Right renal cortex interstitium (tissue), 3 donors: Measurements from ENCODE around the gene TMEM212. TPM values are rescaled to one million over a fixed set of nuclear protein-coding genes. Genes with fewer than 3 reads are reported as not detected.
"Not testable (repeated sequence)": the region's sequence is repeated elsewhere in the genome, so short reads cannot be mapped to it uniquely, and the experiment has no call there.

ENCODE experiments used
- DNase-seq, 3 donors: peaks; one replicate each; pipeline ENCODE4 v3.0.0-alpha.2; 2013; ENCODE audit warnings: low read depth in 3 of 3, low spot score in 2 of 3
- polyA plus RNA-seq, 3 donors: library from polyadenylated mRNA; unstranded; fragments of 120-200 nt; gene quantifications; one replicate each; pipeline ENCODE4 v1.2.1, GENCODE V29; 2013; ENCODE audit not compliant: insufficient read length in 3 of 3

TMEM212 gene
- polyA plus RNA-seq, 3 donors, result not detected

DNA sequence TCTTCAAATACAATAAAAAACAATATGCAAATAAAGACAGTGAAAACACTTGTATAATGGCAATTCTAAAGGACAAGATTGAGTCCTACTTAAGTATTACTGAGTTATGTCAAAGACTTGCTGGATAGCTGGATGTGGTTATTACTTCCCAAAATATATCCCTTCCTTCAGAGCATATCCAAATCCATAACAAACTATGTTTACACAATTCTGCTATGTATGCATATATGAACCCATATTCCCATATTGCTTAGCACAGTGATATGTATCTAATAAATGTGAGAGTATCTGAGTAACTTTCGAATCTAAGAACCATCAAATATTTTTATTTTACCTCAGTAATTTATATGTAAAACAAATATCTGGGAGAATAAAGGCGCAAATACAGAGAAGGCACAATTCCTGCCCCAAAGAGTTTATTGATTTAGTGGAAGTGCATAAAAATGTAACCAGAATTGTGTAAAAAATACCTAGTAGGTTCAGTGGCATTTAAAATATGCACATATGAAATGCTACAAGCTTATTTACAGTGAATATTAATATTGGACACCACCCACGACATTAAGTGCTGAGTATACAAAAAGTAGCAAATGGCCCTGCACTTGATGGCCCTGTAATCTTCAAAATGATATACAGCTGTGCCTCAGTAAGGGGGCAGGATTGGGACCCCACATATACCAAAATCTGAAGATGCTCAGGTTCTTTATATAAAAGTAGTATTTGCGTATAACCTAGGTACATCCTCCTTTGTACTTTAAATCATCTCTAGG is 37.1 kb downstream of the TMEM212 start:
- no peak for DNase-seq

DNA sequence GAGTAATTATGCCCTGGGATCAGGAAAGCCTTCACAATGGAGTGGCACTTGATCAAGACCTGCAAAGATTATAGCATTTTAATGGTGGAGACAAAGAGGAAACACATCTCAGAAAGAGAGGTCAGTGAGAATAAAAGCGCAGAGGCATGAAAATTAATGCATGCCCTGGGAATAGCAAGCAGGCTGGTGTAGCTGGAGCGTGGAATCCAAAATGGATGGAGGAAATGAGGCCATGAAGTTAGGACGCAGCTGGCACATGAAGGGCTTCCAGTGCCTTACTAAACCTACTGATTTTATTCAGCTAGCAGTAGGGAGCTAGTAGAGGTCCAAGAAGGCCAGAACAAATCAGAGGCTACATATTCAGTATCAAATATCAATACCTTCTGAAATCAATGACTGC is 38.1 kb downstream of the TMEM212 start:
- DNase-seq, result no peak

DNA sequence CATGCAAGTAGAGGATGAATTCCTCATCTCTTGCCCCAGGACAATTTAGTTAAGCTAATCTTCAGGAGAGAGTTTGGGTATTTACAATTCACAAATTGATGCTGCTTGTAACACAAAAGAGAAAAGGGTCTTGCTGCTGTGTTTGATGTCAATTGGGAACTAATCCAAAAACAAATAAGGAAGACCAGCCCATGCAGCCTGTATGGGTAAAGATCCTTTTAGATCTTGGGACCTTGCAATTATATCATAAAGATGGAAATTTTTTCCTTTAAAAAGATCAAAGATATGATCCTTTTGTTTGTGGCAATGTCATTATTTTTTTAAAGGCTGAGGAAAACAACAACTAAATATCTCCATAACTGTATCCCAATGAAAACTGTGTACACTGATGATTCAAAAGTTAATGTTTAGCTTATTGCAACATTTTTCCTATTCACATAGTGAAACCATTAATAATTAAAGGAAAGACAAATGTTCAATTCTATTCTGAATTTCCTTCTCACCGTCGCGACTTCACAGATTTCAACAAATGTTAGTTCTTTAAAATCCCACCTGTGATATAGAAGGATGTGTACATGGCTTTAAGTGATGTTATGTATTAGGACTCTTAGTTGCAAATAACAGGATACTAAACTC is 40.2 kb downstream of the TMEM212 start:
- no peak for DNase-seq

DNA sequence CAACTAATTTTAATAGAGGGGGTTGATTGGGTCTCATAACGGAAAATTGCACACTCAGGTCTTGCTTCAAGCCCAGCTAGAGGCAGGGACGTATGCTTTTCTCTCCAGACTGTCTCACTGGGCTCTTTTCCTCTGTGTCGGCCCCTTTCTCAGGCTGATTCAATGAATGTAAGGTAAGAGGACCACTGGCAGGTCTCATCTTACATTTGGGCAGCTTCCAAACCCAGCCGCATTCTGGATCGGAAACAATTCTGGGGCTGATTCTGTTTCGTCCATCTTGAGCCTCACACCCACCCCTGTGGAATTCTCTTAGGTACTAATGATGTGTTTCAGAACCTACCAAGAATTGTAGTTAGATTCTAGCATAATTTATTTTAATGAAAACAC is 40.7 kb downstream of the TMEM212 start:
- DNase-seq, result no peak

DNA sequence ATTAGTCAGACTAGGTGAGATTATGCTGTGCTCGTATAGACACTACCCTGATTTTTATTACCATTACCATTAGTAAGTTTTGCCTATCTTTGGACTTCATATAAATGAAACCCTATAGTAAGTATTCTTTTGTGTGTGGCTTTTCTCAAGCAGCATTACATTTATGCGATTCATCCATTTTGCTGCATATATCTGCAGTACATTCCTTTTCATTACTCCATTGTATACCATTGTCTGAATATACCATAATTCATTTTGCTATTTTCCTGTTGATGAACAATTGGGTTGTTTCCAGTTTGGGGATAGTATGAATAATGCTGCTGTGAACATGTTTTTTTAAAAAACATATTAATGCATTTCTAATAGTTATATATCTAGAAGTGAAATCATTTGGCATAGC is 45.3 kb downstream of the TMEM212 start:
- DNase-seq, result no peak

DNA sequence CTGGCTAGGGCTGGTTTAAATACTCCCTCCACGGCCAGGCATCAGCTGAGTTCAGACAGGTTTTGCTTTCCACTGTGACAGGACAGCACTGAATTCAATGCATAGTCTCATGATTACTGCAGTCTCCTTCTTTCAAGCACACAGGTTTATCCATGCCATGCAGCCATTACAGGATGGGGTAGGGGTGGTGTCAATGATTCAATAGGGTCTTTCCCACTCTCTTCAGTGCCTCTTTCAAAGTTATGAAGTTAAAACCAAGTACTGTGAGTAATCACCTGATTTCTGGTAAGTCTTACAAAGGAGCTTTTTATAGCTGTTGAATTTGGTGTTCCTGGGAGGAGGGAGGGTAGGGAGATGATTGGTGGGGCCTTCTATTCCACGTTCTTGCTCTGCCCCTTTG is 47.2 kb downstream of the TMEM212 start:
- DNase-seq, result no peak

DNA sequence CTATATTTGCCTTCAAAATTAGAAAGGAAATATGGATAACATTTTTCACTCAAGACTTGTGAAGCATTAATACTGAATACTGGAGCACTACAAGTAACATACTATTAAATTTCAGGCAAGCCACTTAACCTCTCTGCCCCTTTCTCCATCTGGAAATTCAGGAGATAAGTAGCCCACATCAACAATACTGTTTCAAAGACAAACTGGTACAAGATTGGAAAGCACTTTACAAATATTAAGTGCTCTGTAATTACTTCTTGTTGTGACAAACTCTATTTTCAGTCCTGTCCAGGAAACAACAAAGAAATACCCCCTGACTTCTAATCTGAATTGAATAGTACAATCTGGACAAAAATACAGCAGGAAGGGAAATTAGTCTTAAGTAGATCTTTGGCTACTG is 49.3 kb downstream of the TMEM212 start:
- DNase-seq, result no peak

DNA sequence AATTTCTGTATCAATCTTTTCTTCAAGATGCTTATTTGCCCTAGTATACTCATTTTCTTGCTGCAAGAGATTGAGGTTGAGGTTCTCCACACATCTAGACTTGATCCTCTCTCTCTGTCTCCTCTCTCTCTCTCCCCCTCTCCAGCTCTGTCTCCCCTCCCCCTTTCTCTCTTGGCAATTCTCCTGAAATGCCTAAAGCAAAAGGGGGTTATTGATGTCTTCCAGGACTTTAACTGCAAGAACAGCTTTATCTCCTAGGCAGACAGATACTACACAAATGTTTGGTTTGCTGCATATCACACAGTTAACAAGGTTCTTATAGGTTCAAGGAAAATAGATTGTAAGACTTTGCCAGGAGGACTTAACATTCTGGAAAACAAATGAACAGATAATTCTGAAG is 52.1 kb downstream of the TMEM212 start:
- no peak for DNase-seq

DNA sequence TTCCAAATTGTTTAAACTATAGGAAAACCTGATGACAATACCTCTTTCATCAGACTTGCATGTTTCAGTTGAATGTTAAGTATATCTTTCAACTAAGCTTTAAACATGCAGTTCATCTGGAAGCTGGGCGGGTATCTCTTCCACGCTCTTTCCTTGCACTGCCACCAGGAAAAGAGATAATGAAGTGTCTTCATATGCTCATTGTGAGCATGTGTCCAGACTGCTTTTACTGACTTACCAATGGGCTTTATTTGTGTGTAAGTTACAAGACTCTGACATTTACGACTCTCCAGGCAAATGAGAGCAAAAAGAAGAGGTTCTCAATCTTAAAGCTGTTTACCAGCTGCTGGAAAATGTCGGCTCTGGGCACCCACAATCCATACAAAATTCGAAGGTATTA is 52.8 kb downstream of the TMEM212 start:
- no peak for DNase-seq

DNA sequence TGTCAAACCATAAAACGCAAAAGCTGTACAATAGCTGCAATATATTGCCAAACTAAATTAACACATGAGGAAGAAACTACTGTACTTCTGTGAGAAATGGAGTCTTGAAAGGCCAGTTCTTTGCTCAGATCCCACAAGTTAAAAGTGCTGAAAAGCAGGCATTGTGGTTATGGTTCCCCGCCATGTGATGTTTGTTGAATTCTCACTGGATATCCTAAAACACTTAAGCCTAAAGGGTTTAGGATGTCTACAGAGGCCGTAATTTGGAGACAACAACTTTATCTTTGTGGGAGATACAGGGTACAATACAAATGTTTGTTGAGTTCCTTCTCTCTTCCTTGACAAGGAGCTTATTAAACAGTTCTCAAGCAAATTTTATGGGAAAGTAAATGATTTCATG is 53.2 kb downstream of the TMEM212 start:
- DNase-seq, result no peak

DNA sequence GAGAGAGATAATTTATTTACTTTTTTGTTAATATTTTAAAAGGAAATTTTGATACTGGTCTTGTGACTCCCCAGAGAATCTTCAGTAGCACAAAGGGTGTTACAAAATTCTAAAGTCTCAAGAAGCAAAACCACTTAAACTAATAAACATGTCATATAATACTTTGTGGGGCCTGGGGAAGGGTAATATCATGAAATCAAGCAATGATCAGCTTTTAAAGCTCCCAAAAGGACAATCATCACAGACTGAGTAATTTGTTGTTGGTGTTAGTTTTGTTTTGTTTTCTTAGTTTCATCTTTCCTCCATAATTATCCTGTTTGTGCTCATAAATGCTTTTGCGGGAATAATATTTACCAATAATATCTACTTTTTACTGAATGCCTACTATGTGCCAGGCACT is 55.0 kb downstream of the TMEM212 start:
- no peak for DNase-seq

DNA sequence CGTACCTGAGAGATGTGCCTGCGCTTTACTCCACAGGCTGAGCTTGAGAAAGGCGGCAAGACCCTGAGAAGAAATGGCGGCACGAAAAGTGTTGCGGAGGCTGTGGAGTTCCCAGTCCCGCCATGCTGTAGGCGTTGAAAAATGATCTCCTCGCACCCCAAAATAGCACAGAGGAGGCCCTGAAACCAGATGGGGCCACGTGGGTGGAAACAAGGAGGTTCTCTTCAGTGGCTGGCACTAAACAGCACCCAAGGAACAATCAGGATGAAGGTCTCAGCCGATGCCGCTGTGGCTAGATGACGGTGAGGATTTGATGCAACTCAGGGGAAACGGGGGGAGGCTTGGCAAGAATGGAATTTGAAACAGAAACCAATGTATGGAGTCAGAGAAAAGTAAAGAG is 57.3 kb downstream of the TMEM212 start:
- no peak for DNase-seq

DNA sequence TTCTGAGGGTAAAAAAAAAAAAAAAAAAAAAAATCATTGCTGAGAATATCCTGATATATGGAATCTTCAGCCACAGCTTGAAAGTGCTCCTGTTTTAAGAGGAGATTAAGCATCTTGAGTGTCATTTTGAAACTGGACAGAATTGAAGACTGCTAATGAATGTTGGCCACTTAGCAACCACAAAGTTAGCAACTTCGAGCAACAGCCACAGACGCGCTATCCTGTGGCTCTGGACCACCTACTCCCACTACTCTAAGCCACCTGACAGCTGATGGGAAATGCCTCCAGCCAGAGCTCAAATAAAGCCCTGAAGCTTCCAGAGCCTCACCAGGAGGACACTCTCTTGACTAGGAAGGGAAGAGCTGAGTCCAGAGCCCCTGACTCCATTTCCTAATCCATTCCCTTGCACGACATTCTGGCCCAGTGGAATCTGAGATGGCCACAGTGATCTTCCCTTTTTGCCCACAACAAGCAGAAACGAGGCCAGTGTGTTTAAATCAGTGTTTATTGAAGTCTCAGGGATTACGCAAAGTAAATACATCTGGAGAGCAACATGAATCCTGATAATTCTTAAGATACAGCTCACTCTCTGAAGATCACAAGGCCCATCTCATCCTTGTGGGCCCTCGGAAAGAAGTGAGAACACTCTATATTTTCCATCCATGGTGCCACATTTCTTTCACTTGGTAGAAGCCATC is 58.6 kb downstream of the TMEM212 start:
- no peak for DNase-seq

DNA sequence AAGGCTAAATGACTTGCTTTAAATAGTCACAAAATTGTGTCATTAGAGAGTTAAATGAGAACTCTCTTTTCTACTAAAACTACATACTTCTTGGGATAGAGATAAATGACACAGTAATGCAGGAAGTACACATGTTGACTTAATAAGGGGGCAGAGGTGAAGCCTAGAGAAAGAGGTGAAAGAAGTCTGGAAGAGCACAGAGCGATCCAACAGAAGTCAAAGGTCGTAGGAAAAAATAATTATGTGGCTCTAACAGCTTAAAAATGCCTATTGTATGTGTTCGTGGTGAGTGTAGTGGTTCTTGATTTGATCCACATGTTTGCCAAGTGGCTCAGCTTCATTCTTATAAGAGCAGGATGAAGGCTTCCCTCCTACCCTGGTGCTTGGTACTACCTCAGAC is 61.7 kb downstream of the TMEM212 start:
- no peak for DNase-seq

DNA sequence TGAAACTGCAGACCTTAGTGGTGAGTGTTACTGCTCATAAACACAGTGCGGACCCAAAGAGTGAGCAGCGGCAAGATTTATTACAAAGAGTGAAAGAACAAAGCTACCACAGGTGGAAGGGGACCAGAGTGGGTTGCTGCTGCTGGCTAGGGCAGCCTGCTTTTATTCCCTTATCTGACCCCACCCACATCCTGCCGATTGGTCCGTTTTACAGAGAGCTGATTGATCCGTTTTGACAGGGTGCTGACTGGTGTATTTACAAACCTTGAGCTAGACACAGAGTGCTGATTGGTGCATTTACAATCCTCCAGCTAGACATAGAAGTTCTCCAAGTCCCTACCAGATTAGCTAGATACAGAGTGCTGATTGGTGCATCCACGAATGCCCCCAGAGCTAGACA is 63.4 kb downstream of the TMEM212 start:
- DNase-seq, result not testable (repeated sequence)

DNA sequence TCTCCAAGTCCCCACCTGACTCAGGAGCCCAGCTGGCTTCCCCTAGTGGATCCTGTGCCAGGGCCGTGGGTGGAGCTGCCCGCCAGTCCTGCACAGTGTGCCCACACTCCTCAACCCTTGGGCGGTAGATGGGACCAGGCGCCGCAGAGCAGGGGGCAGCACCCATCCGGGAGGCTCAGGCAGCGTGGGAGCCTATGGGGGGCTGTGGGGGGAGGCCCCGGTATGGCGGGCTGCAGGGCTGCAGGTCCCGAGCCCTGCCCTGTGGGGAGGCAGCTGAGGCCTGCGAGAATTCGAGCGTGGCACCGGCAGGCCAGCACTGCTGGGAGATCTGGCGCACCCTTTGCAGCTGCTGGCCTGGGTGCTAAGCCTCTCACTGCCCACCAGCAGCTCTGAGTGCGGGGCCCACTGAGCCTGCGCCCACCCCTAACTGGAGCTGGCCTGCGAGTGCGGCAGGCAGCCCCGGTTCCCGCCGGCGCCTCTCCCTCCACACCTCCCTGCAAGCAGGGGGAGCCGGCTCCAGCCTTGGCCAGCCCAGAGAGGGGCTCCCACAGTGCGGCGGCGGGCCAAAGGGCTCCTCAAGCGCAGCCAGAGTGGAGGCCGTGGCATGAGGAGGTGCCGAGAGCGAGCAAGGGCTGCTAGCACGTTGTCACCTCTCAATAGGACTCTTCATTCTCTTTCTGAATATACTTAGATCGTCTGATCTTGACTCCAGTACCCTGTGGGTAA is 64.0 kb downstream of the TMEM212 start:
- DNase-seq, result no peak

DNA sequence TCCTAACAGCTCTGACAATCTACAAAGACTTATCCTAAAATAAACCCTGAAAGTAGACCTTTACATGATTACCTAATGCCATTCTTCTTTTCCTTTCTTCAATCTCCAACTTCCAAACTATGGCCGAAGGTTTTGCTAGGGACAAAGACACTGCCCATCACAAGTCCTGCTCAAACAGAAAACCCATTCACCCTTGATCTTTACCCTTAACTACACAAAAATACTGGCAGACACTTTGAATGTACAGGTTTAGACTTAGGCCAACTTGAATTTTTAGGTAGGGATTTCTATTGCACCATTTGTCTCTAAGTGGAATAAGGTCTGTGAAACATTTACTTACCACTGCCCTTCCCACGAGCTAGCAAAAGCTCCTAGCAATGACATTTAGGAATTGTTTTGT is 64.6 kb downstream of the TMEM212 start:
- no peak for DNase-seq

DNA sequence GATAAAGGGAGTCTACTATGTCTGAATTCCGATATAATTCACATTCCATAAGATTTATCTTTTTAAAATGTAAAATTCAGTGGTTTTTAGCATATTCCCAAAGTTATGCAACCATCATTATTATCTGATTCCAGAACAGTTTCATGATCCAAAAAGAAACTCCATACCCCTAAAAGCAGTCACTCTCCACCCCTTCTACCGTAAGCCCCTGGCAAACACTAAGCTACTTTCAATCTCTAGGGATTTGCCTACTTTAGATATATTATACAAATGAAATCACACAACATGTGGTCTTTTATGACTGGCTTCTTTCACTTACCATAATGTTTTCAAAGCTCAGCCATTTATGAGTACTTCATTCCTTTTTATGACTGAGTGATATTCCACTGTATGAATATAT is 65.6 kb downstream of the TMEM212 start:
- DNase-seq, result no peak
